ENCODE results near the gene GPR61.

DNA sequence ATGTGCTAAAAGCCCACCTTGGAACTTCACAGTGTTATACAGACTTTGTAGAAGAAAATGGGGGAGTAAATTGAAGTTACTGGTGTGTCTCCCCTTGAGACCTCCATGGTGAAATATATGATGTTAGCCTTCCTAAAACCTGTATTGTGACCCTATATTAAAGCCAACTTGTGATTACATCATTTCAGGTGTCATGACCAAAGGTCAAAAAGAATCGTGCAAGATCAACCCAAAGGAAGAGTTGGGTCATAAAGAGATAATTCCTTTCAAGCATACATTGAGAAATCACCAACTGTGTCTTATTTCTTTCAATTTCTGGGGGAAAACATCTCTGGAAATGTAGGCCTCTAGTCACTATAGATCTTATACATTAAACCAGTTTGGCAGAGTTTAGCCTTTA is 45.1 kb downstream of the GPR61 start:
- TF ChIP-seq EZH2 (IDR thresholded peaks at IDR 0.05) (no peak), POLR2AphosphoS5 (IDR thresholded peaks at IDR 0.05; ENCODE audit: borderline replicate concordance, low read depth, low read length) (no peak)

Data from SK-N-MC (cell line).